Measurements from ENCODE around the gene OGDH.
A peak's percentile ranks its signal among the peaks of the same experiment; 100 is the strongest.

The OGDH gene

GRCh38 chr7:44634187-44634838 lies 27.9 kb downstream of the OGDH start:
- Histone ChIP-seq H3K27ac (peak overlapping the region; percentile 51 to 78), H3K4me3 (no peak overlapping the region)
- DNase-seq (ENCODE audit: low spot score): peak; percentile 61
- no peak for TF ChIP-seq CTCF (IDR thresholded peaks at IDR 0.05)

- H3K4me3 ChIP-seq: no peak overlapping the region
- no peak for TF ChIP-seq CTCF (IDR thresholded peaks at IDR 0.05)
- DNase-seq (ENCODE audit: low spot score): peak; percentile 71
- H3K27ac ChIP-seq: peak overlapping the region in 1 of 2 donors; percentile 78
These were observed 28.6 kb downstream of the OGDH start for GRCh38 chr7:44634839-44635591.

- no peak for TF ChIP-seq CTCF (IDR thresholded peaks at IDR 0.05)
- H3K4me3 ChIP-seq: no peak overlapping the region
- DNase-seq (ENCODE audit: low spot score): peak; percentile 65
- H3K27ac ChIP-seq: peak overlapping the region in 1 of 2 donors; percentile 26
These were observed 29.7 kb downstream of the OGDH start for GRCh38 chr7:44636041-44636584.

- Histone ChIP-seq H3K27ac (no peak overlapping the region), H3K4me3 (no peak overlapping the region)
- no peak for TF ChIP-seq CTCF (IDR thresholded peaks at IDR 0.05)
- DNase-seq (ENCODE audit: low spot score): peak; percentile 68
These were observed 30.5 kb downstream of the OGDH start for GRCh38 chr7:44636926-44637325.

GRCh38 chr7:44637788-44638594 lies 31.6 kb downstream of the OGDH start:
- Histone ChIP-seq H3K27ac (peak overlapping the region; percentile 57 to 87), H3K4me3 (no peak overlapping the region)
- TF ChIP-seq CTCF (IDR thresholded peaks at IDR 0.05): no peak
- no peak for DNase-seq (ENCODE audit: low spot score)

- no peak for TF ChIP-seq CTCF (IDR thresholded peaks at IDR 0.05)
- Histone ChIP-seq H3K27ac (peak overlapping the region; percentile 57 to 87), H3K4me3 (peak overlapping the region; percentile 29)
- peak; percentile 77 for DNase-seq (ENCODE audit: low spot score)
These were observed 32.5 kb downstream of the OGDH start for GRCh38 chr7:44638611-44639557.

Measured in coronary artery (tissue), 2 donors.